Activated T-helper 17 cell treated with anti-CD3 and anti-CD28 coated beads, Interleukin-2, amount 50 U/mL, for 72 hours (primary cell): ENCODE measurements around the gene PALM3. TPM values are rescaled to one million over a fixed set of nuclear protein-coding genes. Genes with fewer than 3 reads are reported as not detected.

Experiments used
- ATAC-seq: fragments of 150-1000 bp; cut with Tn5 transposase; replicated peaks from 2 replicates; pipeline ENCODE4 v1.10.0; 2021; ENCODE audit warnings: mild to moderate bottlenecking, moderate library complexity
- H3K27ac Mint-ChIP-seq: one replicate; pipeline ENCODE4 v1.8.0; 2022; ENCODE audit warnings: mixed read lengths
- H3K27me3 Mint-ChIP-seq: one replicate; pipeline ENCODE4 v1.8.0; 2022; ENCODE audit warnings: mixed read lengths
- H3K36me3 Mint-ChIP-seq: one replicate; pipeline ENCODE4 v1.8.0; 2022; ENCODE audit warnings: low read depth, mild to moderate bottlenecking, mixed read lengths
- H3K4me1 Mint-ChIP-seq: one replicate; pipeline ENCODE4 v1.8.0; 2022; ENCODE audit warnings: mixed read lengths
- H3K4me3 Mint-ChIP-seq: one replicate; pipeline ENCODE4 v1.8.0; 2022; ENCODE audit warnings: mild to moderate bottlenecking, mixed read lengths
- H3K9me3 Mint-ChIP-seq: one replicate; pipeline ENCODE4 v1.8.0; 2022; ENCODE audit warnings: mixed read lengths
- total RNA-seq, 2 donors: library from RNA; stranded (reverse); gene quantifications; one replicate each; pipeline ENCODE4 v1.2.3, GENCODE V29; 2022

Gene PALM3
- total RNA-seq, 2 donors from 2014 or later = not detected

- H3K27me3 Mint-ChIP-seq = no peaks in the 10 kb centered on the region
- H3K36me3 Mint-ChIP-seq = peaks cover 23% of the 10 kb centered on the region
- no peak overlapping the region for H3K4me3 Mint-ChIP-seq
- no peak for ATAC-seq
- H3K9me3 Mint-ChIP-seq = no peaks in the 10 kb centered on the region
- peaks cover 11% of the 10 kb centered on the region for H3K4me1 Mint-ChIP-seq
- H3K27ac Mint-ChIP-seq = no peak overlapping the region
Observed at GRCh38 chr19:14094854-14095253, 33.0 kb upstream of the PALM3 start.

GRCh38 chr19:14093117-14093823, 31.4 kb upstream of the PALM3 start:
- H3K4me3 Mint-ChIP-seq = peak overlapping the region; percentile 27
- peaks cover 17% of the 10 kb centered on the region for H3K4me1 Mint-ChIP-seq
- no peaks in the 10 kb centered on the region for H3K27me3 Mint-ChIP-seq
- ATAC-seq = no peak
- no peaks in the 10 kb centered on the region for H3K9me3 Mint-ChIP-seq
- H3K36me3 Mint-ChIP-seq = peaks cover 35% of the 10 kb centered on the region
- H3K27ac Mint-ChIP-seq = no peak overlapping the region

GRCh38 chr19:14091813-14092462, 30.1 kb upstream of the PALM3 start:
- Mint-ChIP-seq H3K36me3 (peaks cover 35% of the 10 kb centered on the region), H3K4me3 (peak overlapping the region; percentile 91), H3K27me3 (no peaks in the 10 kb centered on the region), H3K9me3 (no peaks in the 10 kb centered on the region), H3K27ac (peak overlapping the region; percentile 93), H3K4me1 (peaks cover 17% of the 10 kb centered on the region)
- no peak for ATAC-seq

GRCh38 chr19:14091081-14091812, 29.4 kb upstream of the PALM3 start:
- Mint-ChIP-seq H3K9me3 (no peaks in the 10 kb centered on the region), H3K27me3 (no peaks in the 10 kb centered on the region), H3K4me1 (peaks cover 17% of the 10 kb centered on the region), H3K27ac (peak overlapping the region; percentile 93), H3K4me3 (peak overlapping the region; percentile 91), H3K36me3 (peaks cover 36% of the 10 kb centered on the region)
- ATAC-seq = peak; percentile 81

GRCh38 chr19:14090509-14091080, 28.7 kb upstream of the PALM3 start, which contains the start of gene SAMD1:
Gene SAMD1, minus strand, starts transcription at chr19:14090751.
- peak; percentile 62 for ATAC-seq
- Mint-ChIP-seq H3K27me3 (no peaks in the 10 kb centered on the region), H3K36me3 (peaks cover 36% of the 10 kb centered on the region), H3K4me1 (peaks cover 17% of the 10 kb centered on the region), H3K4me3 (peak within 1 kb of the TSS; percentile 91), H3K27ac (peak within 1 kb of the TSS; percentile 93), H3K9me3 (no peaks in the 10 kb centered on the region)

- H3K27me3 Mint-ChIP-seq = no peaks in the 10 kb centered on the region
- peak; percentile 24 for ATAC-seq
Observed at GRCh38 chr19:14089662-14090508, 28.0 kb upstream of the PALM3 start.

GRCh38 chr19:14089412-14089661, 27.5 kb upstream of the PALM3 start:
- no peak for ATAC-seq
- H3K27ac Mint-ChIP-seq = peak overlapping the region; percentile 36
- H3K36me3 Mint-ChIP-seq = peaks cover 36% of the 10 kb centered on the region
- H3K4me3 Mint-ChIP-seq = peak overlapping the region; percentile 59
- peaks cover 16% of the 10 kb centered on the region for H3K4me1 Mint-ChIP-seq
- H3K9me3 Mint-ChIP-seq = no peaks in the 10 kb centered on the region
- no peaks in the 10 kb centered on the region for H3K27me3 Mint-ChIP-seq

More at GRCh38 chr19:14089662-14090508, 28.0 kb upstream of the PALM3 start:
- peaks cover 36% of the 10 kb centered on the region for H3K36me3 Mint-ChIP-seq
- peaks cover 20% of the 10 kb centered on the region for H3K4me1 Mint-ChIP-seq
- no peaks in the 10 kb centered on the region for H3K9me3 Mint-ChIP-seq
- H3K27ac Mint-ChIP-seq = peak overlapping the region; percentile 36
- H3K4me3 Mint-ChIP-seq = peak overlapping the region; percentile 59

GRCh38 chr19:14088634-14089411, 26.9 kb upstream of the PALM3 start:
- Mint-ChIP-seq H3K4me3 (peak overlapping the region; percentile 59), H3K4me1 (peaks cover 16% of the 10 kb centered on the region), H3K36me3 (peaks cover 36% of the 10 kb centered on the region), H3K27me3 (no peaks in the 10 kb centered on the region), H3K9me3 (no peaks in the 10 kb centered on the region), H3K27ac (peak overlapping the region; percentile 36)
- ATAC-seq = no peak

GRCh38 chr19:14086098-14086497, 24.2 kb upstream of the PALM3 start:
- Mint-ChIP-seq H3K4me1 (peaks cover 9% of the 10 kb centered on the region), H3K9me3 (no peaks in the 10 kb centered on the region), H3K36me3 (peaks cover 36% of the 10 kb centered on the region), H3K27ac (no peak overlapping the region), H3K4me3 (no peak overlapping the region), H3K27me3 (no peaks in the 10 kb centered on the region)
- ATAC-seq = no peak

GRCh38 chr19:14085309-14085995, 23.6 kb upstream of the PALM3 start, which contains the start of gene C19orf67:
Gene C19orf67, minus strand, starts transcription at chr19:14085783. Its CDS starts 156 bp downstream, at chr19:14085627.
- Mint-ChIP-seq H3K4me1 (peaks cover 9% of the 10 kb centered on the region), H3K27me3 (no peaks in the 10 kb centered on the region), H3K36me3 (peaks cover 37% of the 10 kb centered on the region), H3K4me3 (no peak within 1 kb of the TSS), H3K27ac (no peak within 1 kb of the TSS), H3K9me3 (no peaks in the 10 kb centered on the region)
- no peak for ATAC-seq

- peak overlapping the region; percentile 93 for H3K4me3 Mint-ChIP-seq
- no peak for ATAC-seq
- H3K4me1 Mint-ChIP-seq = peaks cover 3% of the 10 kb centered on the region
- H3K27ac Mint-ChIP-seq = peak overlapping the region; percentile 98
- H3K27me3 Mint-ChIP-seq = no peaks in the 10 kb centered on the region
- peaks cover 18% of the 10 kb centered on the region for H3K36me3 Mint-ChIP-seq
- no peaks in the 10 kb centered on the region for H3K9me3 Mint-ChIP-seq
Observed at GRCh38 chr19:14082675-14082960, 20.7 kb upstream of the PALM3 start.

- no peaks in the 10 kb centered on the region for H3K9me3 Mint-ChIP-seq
- peaks cover 13% of the 10 kb centered on the region for H3K36me3 Mint-ChIP-seq
- H3K27ac Mint-ChIP-seq = peak overlapping the region; percentile 98
- peak overlapping the region; percentile 93 for H3K4me3 Mint-ChIP-seq
- ATAC-seq = peak; percentile 36
- H3K4me1 Mint-ChIP-seq = peaks cover 3% of the 10 kb centered on the region
- H3K27me3 Mint-ChIP-seq = no peaks in the 10 kb centered on the region
Observed at GRCh38 chr19:14081797-14082674, 20.2 kb upstream of the PALM3 start.
